Activated CD8-positive, alpha-beta memory T cell treated with anti-CD3 and anti-CD28 coated beads, Interleukin-2, amount 50 U/mL, for 1 hour (primary cell): ENCODE data around the gene OR13J1.
A peak's percentile ranks its signal among the peaks of the same experiment; 100 is the strongest.

Source experiments
- DNase-seq: peaks from one replicate; pipeline ENCODE4 v3.0.0-alpha.2; 2020; ENCODE audit errors: extremely low read depth

OR13J1 gene

GRCh38 chr9:35859310-35859989 lies 10.8 kb downstream of the OR13J1 start:
- DNase-seq, result no peak

GRCh38 chr9:35858458-35858857 lies 11.7 kb downstream of the OR13J1 start:
- DNase-seq, result no peak

GRCh38 chr9:35856882-35857281 lies 13.3 kb downstream of the OR13J1 start:
- no peak for DNase-seq

GRCh38 chr9:35856206-35856605 lies 14.0 kb downstream of the OR13J1 start:
- no peak for DNase-seq

GRCh38 chr9:35854091-35854762 lies 16.0 kb downstream of the OR13J1 start:
- DNase-seq, result no peak

- DNase-seq, result no peak
Observed at GRCh38 chr9:35852876-35853865, 17.0 kb downstream of the OR13J1 start.

GRCh38 chr9:35852267-35852815 lies 17.9 kb downstream of the OR13J1 start:
- DNase-seq, result no peak

GRCh38 chr9:35847792-35848572 lies 22.2 kb downstream of the OR13J1 start:
- DNase-seq, result no peak

- DNase-seq, result no peak
Observed at GRCh38 chr9:35845824-35846771, 24.1 kb downstream of the OR13J1 start.

- peak; percentile 12 for DNase-seq
Observed at GRCh38 chr9:35844628-35845270, 25.5 kb downstream of the OR13J1 start.

- DNase-seq, result no peak
Observed at GRCh38 chr9:35842795-35843194, 27.4 kb downstream of the OR13J1 start.

GRCh38 chr9:35842020-35842745 lies 28.0 kb downstream of the OR13J1 start:
- no peak for DNase-seq

- DNase-seq, result no peak
Observed at GRCh38 chr9:35841645-35841900, 28.6 kb downstream of the OR13J1 start.

- DNase-seq, result no peak
Observed at GRCh38 chr9:35840881-35841644, 29.1 kb downstream of the OR13J1 start.

GRCh38 chr9:35839926-35840325 lies 30.3 kb downstream of the OR13J1 start:
- DNase-seq, result no peak

GRCh38 chr9:35836595-35836994 lies 33.6 kb downstream of the OR13J1 start:
- no peak for DNase-seq

- no peak for DNase-seq
Observed at GRCh38 chr9:35835766-35836165, 34.4 kb downstream of the OR13J1 start.

- DNase-seq, result no peak
Observed at GRCh38 chr9:35835216-35835632, 35.0 kb downstream of the OR13J1 start.
